ENCODE results near the gene ZBTB32.

Gene ZBTB32

DNA sequence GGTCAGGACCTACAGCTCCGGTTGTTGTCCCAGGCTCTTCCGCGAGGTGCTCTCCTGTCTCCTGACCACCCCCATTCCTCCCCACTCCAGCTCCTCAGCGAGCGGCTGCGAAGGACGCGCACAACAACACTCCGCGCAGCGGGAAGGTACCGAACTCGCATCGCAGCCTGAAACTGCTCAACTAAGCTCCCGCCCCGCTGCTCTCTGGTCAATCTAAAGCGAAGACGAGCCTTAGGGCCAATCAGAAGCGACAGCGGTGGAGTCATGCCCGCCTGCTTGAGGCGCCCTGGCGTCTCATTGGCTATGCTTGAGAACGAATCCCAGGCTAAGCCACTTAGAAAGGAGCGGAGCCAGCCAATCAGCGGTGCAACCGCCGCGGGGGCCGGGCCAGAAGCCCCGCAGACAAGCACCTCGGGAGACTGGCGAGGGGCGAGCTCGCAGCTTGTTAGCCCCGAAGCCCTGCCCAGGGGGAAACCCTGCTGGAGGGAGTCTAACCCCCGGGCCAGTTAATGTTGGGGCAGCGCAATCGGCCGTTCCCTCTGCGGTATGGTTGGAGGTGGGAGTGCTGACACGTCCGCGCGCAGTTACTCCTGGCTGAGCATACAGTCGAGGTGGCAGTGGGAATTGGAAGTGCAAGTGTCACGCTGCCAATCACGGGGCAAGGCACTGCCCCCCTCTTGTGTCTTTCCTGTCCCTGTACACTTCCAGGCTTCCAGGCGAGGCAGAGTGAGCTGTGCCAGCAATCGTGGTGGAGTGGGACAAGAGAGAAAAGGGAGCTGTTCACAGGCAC is 1.9 kb upstream of the ZBTB32 start:
- peak; percentile 98 for DNase-seq

DNA sequence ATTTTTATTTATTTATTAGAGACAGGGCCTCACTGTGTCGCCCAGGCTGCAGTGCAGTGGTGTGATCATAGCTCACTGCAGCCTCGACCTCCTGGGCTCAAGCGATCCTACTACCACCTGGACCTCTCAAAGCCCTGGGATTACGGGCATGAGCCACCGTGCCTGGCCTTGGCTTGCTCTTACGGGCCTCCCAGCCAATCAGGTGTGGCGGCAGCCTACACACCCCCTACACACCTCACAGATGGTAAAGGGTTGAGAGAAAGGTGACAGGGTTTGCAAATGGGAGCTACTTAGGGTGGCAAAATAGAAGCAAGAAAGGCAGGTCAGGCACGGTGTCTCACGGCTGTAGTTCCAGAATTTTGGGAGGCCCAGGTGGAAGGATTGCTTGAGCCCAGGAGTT is 1.0 kb upstream of the ZBTB32 start:
- DNase-seq, result no peak

DNA sequence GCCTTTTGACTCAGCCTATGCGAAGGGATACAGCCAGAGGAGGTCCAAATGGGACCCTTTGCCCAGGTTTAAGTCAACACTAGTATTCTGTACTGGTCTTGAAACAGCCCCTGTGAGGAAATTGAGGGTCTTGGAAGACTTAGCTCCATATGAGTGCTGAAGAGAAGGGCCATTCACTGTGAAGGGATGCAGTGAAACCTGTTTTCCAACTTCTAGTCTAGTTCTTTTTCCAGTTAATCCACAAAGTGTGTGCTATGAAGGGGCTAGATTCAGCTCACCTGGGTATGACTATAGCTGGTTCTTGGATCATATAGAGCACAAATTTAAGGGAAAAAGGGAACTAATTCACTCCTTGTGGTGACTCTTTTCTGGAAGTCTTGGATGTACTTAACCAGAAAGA is 4.0 kb downstream of the ZBTB32 start:
- no peak for DNase-seq

DNA sequence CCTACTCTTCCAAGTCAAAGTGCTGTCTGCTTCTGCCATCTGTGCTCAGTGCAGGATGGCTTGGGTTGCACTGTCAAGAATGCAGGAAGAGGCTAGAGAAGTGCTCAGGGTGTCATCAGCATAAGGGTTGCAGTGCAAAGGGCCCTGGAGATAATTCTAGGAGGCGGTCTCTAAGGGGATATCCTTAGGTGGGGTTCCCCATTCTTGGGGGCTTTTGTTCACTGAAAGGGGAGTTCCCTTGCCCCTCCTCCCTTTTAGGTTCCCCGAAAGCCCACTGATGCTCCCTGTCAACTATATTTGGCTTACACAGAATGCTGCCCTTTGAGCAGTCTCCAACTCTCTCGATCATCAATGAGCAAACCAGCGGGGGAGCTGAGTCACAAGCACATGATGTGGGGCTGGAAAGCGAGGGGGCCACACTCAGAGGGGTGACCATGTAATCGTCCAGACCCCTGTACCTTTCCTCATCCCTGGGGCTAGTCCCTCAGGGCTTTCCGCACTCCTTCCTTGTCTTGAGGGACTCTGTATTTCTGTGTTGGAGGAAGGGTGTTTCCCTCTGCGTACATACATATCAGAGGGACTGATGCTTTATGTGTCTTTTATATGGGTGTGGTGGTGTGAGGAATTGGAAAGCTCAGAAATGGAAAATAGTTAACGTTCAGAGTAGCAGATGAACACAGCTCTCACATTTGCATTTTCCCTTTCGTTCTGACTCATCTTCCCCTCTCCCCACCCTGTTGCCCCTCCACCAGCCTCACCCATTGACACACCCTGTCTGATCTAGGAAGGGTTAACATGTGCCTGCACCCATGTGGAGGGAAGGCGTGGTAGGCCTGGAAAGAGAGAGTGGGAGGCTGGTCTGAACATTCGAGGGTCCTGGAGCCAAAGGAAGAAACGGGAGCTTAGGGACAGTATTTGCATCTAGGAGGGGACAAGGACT is 6.7 kb downstream of the ZBTB32 start:
- DNase-seq, result peak; percentile 96

DNA sequence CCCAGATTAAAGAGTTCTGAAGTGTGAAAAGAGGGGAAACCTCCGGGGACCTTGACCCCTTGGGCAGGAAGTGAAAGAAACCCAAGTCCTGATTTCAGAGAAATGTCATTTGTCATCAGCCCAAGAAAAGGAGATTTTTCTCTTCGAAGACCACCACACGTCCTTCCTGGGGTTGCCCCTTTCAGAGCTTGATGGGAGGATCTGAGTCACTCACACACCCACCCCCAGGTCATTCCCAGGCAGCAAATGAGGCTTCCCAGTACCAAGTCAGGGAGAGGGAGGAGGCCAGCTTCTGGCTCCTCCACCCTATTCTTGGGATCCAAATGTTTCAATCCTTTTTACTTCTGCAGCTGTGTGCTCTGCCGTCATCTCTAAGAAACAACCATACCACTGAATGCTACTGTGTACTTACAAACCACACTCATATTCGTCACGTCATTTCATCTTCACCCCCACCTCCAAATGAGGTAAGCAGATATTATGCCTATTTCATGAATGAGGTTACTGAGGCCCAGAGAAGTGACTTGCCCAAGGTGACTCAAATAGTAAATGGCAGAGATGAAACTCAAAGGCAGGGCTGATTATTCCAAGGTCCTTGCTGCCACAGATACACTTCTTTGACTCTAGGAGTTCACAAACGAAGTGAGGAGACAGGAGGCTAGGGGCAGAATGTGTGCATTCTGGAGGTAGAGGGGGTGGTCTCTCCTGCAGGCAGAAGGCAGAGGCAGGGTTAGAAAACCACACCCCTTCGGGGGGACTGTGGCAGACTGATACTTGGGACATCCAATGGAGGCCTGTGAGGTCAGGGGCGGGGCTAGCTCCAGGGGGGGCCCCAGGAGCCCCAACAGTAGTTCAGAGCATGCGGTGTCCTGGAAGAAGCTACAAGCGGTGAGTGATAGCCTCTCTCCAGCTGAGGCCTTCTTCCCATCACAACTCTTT is 8.5 kb downstream of the ZBTB32 start:
- DNase-seq, result peak; percentile 95

DNA sequence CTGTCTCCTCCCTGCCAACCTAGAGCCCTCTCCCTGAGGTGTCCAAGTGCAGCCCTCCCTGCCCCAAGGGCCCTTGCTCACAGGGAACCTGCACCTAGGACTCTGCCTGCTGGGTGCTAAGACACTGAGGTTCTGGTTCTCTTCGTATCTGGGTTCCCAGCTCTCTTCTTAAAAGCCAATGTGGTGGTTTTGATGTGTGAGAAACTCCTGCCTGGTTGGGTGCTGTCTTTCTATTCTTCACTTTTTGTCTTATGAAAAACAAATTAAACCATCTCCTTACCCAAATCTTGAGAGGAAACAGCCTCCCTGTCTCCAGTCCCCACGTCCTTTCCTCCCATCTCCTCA is 9.1 kb downstream of the ZBTB32 start:
- no peak for DNase-seq

DNA sequence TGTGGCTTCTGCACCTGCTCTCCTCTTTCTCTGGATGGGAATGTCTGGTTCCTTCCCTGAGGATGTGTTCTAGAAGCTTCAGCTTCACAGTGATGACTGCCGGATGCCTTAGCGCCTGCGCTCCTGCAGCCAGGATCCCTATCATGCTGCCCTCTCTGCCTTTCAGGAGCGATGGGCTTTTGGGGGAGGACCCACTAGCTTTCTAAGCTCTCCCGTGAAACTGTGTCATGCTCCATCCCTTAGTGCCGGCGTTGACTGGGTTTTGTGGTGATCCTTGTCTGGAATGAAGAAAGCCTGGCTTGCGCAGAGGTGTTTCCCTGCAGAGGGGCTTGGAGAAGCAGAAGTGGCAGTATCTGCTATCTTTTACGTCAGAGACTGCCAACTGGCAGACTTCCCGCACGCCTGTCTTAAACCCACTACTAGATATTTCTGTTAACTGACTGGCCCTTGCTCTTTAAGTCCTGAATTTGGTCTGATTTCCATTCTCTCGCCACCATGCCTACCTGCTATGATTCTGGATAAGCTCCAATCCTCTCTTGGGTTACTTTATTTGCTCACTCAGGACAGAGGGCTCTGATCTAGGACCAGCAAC is 9.6 kb downstream of the ZBTB32 start:
- DNase-seq, result peak; percentile 20

DNA sequence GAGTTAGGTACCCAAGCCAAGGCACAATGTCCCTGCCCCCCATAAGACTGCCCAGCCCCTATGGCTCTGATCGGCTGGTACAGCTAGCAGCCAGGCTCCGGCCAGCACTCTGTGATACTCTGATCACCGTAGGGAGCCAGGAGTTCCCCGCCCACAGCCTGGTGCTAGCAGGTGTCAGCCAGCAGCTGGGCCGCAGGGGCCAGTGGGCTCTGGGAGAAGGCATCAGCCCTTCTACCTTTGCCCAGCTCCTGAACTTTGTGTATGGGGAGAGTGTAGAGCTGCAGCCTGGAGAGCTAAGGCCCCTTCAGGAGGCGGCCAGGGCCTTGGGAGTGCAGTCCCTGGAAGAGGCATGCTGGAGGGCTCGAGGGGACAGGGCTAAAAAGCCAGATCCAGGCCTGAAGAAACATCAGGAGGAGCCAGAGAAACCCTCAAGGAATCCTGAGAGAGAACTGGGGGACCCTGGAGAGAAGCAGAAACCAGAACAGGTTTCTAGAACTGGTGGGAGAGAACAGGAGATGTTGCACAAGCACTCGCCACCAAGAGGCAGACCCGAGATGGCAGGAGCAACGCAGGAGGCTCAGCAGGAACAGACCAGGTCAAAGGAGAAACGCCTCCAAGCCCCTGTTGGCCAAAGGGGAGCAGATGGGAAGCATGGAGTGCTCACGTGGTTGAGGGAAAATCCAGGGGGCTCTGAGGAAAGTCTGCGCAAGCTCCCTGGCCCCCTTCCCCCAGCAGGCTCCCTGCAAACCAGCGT is 10.4 kb downstream of the ZBTB32 start:
- peak; percentile 70 for DNase-seq

DNA sequence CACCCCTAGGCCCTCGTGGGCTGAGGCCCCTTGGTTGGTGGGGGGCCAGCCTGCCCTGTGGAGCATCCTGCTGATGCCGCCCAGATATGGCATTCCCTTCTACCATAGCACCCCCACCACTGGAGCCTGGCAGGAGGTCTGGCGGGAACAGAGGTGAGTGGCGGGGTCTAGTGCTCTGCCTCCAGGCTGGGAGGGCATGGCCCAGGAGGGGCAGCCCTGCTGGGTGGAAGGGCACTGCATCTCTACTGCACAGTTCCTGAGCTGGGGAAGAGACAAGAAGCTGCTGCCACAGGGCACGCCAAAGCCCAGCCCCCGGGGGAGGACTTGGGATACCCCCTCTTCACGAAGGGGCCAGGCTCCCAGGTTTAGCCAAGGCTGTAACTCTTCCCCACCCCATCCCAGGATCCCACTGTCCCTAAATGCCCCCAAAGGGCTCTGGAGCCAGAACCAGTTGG is 11.0 kb downstream of the ZBTB32 start:
- no peak for DNase-seq

DNA sequence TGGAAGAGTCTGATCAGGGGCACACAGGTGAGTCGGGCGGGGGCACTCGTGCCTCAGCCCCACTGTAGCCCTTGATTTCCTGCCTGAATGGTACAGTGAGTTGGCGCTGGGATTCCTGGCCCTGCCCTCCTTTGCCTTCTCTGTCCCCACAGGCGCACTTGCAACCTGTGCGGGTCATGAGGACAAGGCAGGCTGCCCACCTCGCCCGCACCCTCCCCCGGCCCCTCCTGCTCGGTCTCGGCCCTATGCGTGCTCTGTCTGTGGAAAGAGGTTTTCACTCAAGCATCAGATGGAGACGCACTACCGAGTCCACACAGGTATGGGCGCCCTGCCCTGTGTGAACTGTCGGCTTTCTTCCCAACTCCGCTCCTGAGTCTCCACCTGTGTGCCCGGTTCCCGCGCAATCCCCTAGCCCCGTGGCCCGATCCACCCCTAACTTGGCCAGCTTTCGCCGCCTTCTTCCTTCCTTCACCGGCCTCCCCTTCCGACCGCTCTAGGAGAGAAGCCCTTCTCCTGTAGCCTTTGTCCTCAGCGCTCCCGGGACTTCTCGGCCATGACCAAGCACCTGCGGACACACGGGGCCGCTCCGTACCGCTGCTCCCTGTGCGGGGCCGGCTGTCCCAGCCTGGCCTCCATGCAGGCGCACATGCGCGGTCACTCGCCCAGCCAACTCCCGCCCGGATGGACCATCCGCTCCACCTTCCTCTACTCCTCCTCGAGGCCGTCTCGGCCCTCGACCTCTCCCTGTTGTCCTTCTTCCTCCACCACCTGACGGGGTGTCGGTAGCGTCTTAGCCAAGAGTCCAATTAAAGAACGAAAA is 11.8 kb downstream of the ZBTB32 start:
- DNase-seq, result peak; percentile 26

DNA sequence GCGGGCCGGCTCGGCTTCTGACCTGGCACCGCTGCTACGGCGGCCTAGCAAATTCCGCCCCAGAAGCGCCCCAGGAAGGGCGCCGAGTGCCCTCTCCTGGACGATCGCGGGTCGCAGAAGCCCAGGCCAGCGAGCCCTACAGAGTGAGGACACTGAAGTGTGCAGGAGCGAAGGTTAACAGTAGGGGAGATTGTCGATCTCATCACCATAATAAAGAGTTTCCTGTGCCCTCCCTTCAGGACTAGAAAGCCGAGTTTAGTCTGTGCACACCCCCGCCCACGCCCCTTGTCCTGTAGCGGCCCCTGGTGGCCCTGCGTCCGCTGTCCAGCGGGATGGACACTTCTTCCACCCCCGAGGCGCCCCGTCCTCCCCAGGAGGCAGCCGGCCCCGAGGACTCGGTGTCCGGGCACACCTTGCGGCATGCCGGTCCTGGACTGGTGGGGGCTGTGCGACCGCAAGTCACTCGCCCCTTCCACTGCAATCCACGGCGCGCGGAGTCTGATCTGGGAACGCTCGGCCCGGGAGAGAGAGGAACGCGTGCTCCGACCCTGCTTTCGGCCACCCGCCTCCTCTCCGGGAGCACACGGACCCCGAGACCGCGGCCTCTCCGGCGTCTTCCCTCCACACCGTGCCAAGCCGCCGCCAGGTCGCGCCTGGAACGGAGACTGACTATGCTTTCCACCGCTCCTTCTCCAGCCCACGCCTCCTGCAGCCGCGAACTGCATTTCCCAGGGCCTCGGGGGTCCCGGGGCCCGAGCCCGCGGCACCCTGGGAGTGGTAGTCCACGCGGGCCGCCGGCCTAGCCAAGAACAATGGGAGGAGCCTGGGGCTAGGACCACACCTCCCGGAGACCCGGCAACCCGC is 12.7 kb downstream of the ZBTB32 start:
- peak; percentile 98 for DNase-seq

DNA sequence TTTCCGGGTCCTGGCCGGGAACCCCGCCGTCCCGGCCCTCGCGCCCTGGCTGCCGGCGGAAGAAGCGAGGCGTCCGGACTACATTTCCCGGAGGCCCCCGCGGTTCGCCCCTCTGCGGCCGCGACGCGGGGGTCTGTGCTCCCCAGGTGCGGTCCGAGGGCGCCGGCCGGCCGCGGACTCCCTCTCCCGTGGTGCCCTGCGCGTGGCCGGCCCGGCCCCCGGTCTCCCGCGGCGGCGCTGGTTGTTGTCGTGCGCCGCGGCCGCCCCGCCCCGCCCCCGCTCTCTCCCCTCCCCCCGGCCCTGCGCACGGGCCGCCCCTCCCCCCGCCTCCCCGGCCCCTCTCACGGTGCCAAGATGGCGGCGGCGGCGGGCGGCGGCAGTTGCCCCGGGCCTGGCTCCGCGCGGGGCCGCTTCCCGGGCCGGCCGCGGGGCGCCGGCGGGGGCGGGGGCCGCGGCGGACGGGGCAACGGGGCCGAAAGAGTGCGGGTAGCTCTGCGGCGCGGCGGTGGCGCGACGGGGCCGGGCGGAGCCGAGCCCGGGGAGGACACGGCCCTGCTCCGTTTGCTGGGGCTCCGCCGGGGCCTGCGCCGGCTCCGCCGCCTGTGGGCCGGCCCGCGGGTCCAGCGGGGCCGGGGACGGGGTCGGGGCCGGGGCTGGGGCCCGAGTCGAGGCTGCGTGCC is 13.4 kb downstream of the ZBTB32 start, which contains the start of gene KMT2B:
Gene KMT2B, plus strand, starts transcription at position 339 of the 680 bp plus-strand sequence. Its CDS starts 16 bp downstream, at position 355.
- DNase-seq, result no peak

DNA sequence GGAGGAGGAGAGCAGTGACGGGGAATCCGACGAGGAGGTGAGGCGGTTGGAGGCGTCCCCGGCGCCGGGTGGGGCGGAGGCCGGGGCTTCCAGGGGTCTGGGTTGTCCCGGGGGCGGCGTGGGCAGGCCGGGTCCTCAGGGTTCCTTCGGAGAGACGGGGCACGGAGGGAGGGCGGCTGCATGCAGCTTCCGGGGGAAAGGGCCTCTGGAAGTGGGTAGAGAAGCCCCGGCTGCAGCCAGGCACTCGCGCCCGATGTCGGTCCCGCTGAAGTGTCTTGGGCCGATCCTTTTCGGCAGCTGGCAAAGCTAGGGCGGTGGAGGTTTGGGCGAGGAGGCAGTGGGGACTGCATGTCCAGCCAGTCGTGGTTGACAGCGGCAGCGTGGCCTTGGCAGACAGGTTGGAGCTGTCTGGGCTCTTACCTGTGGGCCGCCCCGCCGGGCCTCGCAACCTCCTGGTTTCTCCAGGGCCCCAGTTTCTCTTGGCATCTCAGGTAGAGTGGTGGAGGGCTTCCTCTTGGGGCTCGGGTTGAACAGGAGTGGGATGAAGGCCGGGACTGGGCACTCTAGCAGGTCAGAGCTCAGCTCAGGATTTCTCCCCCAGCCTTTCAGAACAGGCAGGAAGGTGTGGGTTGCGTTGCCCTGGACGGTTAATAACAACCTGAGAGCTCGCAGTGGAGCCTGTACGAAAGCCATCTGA is 14.1 kb downstream of the ZBTB32 start:
- peak; percentile 51 for DNase-seq

DNA sequence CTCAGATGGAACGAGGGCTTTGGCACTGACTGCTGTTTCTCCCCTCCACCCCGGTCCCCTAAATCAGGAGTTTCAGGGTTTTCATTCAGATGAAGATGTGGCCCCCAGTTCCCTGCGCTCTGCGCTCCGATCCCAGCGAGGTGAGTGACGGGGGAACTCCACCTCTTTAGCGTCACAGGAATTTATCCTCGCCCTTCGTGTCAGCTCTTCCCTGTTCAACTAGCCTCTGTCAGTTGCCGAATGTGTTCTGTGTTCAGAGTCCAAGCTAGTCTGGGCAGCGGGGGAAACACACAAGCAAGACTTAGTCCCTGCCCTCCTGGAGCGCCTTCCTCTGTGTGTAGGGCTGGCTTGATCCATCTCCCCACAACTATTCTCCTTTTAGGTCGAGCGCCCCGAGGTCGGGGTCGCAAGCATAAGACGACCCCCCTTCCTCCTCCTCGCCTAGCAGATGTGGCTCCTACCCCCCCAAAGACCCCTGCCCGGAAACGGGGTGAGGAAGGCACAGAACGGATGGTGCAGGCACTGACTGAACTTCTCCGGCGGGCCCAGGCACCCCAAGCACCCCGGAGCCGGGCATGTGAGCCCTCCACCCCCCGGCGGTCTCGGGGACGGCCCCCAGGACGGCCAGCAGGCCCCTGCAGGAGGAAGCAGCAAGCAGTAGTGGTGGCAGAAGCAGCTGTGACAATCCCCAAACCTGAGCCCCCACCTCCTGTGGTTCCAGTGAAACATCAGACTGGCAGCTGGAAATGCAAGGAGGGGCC is 15.2 kb downstream of the ZBTB32 start:
- DNase-seq, result no peak

DNA sequence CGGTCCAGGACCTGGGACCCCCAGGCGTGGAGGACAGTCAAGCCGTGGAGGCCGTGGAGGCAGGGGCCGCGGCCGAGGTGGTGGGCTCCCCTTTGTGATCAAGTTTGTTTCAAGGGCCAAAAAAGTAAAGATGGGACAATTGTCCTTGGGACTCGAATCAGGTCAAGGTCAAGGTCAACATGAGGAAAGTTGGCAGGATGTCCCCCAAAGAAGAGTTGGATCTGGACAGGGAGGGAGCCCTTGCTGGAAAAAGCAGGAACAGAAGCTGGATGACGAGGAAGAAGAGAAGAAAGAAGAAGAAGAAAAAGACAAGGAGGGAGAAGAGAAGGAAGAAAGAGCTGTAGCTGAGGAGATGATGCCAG is 15.8 kb downstream of the ZBTB32 start:
- DNase-seq, result no peak

DNA sequence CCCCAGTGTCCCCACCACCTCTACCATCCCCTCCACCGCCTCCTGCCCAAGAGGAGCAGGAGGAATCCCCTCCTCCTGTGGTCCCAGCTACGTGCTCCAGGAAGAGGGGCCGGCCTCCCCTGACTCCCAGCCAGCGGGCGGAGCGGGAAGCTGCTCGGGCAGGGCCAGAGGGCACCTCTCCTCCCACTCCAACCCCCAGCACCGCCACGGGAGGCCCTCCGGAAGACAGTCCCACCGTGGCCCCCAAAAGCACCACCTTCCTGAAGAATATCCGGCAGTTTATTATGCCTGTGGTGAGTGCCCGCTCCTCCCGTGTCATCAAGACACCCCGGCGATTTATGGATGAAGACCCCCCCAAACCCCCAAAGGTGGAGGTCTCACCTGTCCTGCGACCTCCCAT is 16.3 kb downstream of the ZBTB32 start:
- no peak for DNase-seq

DNA sequence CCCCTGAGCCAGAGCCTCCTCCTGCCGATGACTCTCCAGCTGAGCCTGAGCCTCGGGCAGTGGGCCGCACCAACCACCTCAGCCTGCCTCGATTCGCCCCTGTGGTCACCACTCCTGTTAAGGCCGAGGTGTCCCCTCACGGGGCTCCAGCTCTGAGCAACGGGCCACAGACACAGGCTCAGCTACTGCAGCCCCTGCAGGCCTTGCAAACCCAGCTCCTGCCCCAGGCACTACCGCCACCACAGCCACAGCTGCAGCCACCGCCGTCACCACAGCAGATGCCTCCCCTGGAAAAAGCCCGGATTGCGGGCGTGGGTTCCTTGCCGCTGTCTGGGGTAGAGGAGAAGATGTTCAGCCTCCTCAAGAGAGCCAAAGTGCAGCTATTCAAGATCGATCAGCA is 17.0 kb downstream of the ZBTB32 start:
- no peak for DNase-seq

DNA sequence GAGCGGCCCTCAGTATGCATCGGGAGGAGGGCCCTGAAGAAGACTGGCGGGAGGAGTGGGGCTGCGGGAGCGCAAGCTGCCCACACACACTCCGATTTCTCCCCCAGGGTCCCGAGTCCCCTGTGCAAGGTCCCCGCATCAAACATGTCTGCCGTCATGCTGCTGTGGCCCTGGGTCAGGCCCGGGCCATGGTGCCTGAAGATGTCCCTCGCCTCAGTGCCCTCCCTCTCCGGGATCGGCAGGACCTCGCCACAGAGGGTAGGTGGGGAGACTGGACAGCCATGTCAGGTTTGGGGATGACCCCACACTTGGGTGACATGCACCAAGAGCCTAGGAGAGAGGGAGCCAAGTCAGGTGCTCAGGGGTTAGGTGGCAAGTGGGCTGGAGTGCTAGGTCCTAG is 18.1 kb downstream of the ZBTB32 start:
- DNase-seq, result no peak

Measured in activated CD4-positive, alpha-beta T cell treated with anti-CD3 and anti-CD28 coated beads, Interleukin-2, amount 50 U/mL, for 16 hours (primary cell).